ENCODE results near the gene PTPRD. TPM values are rescaled to one million over a fixed set of nuclear protein-coding genes. Genes with fewer than 3 reads are reported as not detected.

PTPRD gene
- total and polyA plus RNA-seq, 2 donors (not counting 1 experiment from before 2014, with no cell fraction given) = 0.35 to 4.8 TPM

DNA sequence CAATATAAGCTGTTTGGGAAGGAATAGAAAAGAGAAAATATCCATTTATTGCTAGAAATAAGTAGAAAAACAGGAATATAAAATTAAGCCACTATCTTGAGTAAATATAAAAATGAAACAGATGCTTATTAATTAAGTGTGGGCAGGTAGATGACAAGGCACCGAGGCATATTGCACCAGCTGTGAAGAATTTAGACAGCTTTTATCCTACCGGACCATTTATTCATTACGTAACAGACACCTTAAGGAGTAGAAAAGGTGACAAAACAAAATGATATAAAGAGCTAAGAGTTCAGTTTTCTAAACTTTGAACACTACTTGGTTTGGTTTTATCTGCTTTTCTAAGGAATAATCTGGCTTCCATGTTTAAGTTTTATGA, 404.1 kb downstream of the PTPRD start:
- Histone ChIP-seq H3K27ac (ENCODE audit: insufficient read depth, low read length) (no peak overlapping the region), H3K4me1 (ENCODE audit: control insufficient read depth, extremely low read depth, insufficient read depth, low read length) (no peaks in the 10 kb centered on the region), H3K4me2 (ENCODE audit: extremely low read depth, insufficient read depth, low read length) (peak overlapping the region; percentile 25), H3K9me3 (ENCODE audit: control insufficient read depth, insufficient read depth, low read depth, low read length) (no peaks in the 10 kb centered on the region), H3K9ac (ENCODE audit: insufficient read depth, low read length) (no peak overlapping the region), H3K79me2 (ENCODE audit: control insufficient read depth, insufficient read depth, low read length) (no peaks in the 10 kb centered on the region), H3K27me3 (ENCODE audit: control insufficient read depth, insufficient read depth, low read length) (no peaks in the 10 kb centered on the region), H3K36me3 (ENCODE audit: control insufficient read depth, insufficient read depth, low read length) (no peaks in the 10 kb centered on the region), H3K4me3 (replicated peaks in 1 of 4; ENCODE audit: control extremely low read depth in 1 of 4, insufficient read depth in 1 of 4, low read depth in 3 of 4, low read length in 4 of 4) (peak overlapping the region in 1 of 4 experiments; percentile 76), H2AFZ (ENCODE audit: low read length) (no peak overlapping the region), H4K20me1 (ENCODE audit: control insufficient read depth, extremely low read depth, insufficient read depth, low read length) (no peaks in the 10 kb centered on the region)
- no peak for DNase-seq (ENCODE audit: low read depth in 2 of 2)
- TF ChIP-seq EZH2 (IDR thresholded peaks at IDR 0.05; ENCODE audit: low read length, missing control alignments) (no peak), CTCF (conservative IDR thresholded peaks at IDR 0.05 in 1 of 2, IDR thresholded peaks at IDR 0.05 in 1 of 2; ENCODE audit: low read depth in 1 of 2, low read length in 2 of 2) (no peak)

- Histone ChIP-seq H3K9ac (ENCODE audit: insufficient read depth, low read length) (no peak overlapping the region), H3K9me3 (ENCODE audit: control insufficient read depth, insufficient read depth, low read depth, low read length) (no peaks in the 10 kb centered on the region), H3K36me3 (ENCODE audit: control insufficient read depth, insufficient read depth, low read length) (no peaks in the 10 kb centered on the region), H3K27me3 (ENCODE audit: control insufficient read depth, insufficient read depth, low read length) (no peaks in the 10 kb centered on the region), H4K20me1 (ENCODE audit: control insufficient read depth, extremely low read depth, insufficient read depth, low read length) (no peaks in the 10 kb centered on the region), H3K4me2 (ENCODE audit: extremely low read depth, insufficient read depth, low read length) (no peak overlapping the region), H3K79me2 (ENCODE audit: control insufficient read depth, insufficient read depth, low read length) (no peaks in the 10 kb centered on the region), H3K4me3 (replicated peaks in 1 of 4; ENCODE audit: control extremely low read depth in 1 of 4, insufficient read depth in 1 of 4, low read depth in 3 of 4, low read length in 4 of 4) (no peak overlapping the region), H3K4me1 (ENCODE audit: control insufficient read depth, extremely low read depth, insufficient read depth, low read length) (no peaks in the 10 kb centered on the region), H2AFZ (ENCODE audit: low read length) (no peak overlapping the region), H3K27ac (ENCODE audit: insufficient read depth, low read length) (no peak overlapping the region)
- DNase-seq (ENCODE audit: low read depth in 2 of 2) = no peak
- TF ChIP-seq EZH2 (IDR thresholded peaks at IDR 0.05; ENCODE audit: low read length, missing control alignments) = no peak
Observed at GRCh38 chr9:10204276-10204675, 408.5 kb downstream of the PTPRD start.

- Histone ChIP-seq H4K20me1 (ENCODE audit: control insufficient read depth, extremely low read depth, insufficient read depth, low read length) (no peaks in the 10 kb centered on the region), H3K4me2 (ENCODE audit: extremely low read depth, insufficient read depth, low read length) (no peak overlapping the region), H3K36me3 (ENCODE audit: control insufficient read depth, insufficient read depth, low read length) (no peaks in the 10 kb centered on the region), H3K4me3 (replicated peaks in 1 of 4; ENCODE audit: control extremely low read depth in 1 of 4, insufficient read depth in 1 of 4, low read depth in 3 of 4, low read length in 4 of 4) (no peak overlapping the region), H3K4me1 (ENCODE audit: control insufficient read depth, extremely low read depth, insufficient read depth, low read length) (no peaks in the 10 kb centered on the region), H3K27ac (ENCODE audit: insufficient read depth, low read length) (no peak overlapping the region), H3K27me3 (ENCODE audit: control insufficient read depth, insufficient read depth, low read length) (no peaks in the 10 kb centered on the region), H3K9ac (ENCODE audit: insufficient read depth, low read length) (no peak overlapping the region), H3K79me2 (ENCODE audit: control insufficient read depth, insufficient read depth, low read length) (no peaks in the 10 kb centered on the region), H3K9me3 (ENCODE audit: control insufficient read depth, insufficient read depth, low read depth, low read length) (no peaks in the 10 kb centered on the region), H2AFZ (ENCODE audit: low read length) (no peak overlapping the region)
- TF ChIP-seq EZH2 (IDR thresholded peaks at IDR 0.05; ENCODE audit: low read length, missing control alignments) (no peak), CTCF (conservative IDR thresholded peaks at IDR 0.05 in 1 of 2, IDR thresholded peaks at IDR 0.05 in 1 of 2; ENCODE audit: low read depth in 1 of 2, low read length in 2 of 2) (no peak)
- no peak for DNase-seq (ENCODE audit: low read depth in 2 of 2)
Observed at GRCh38 chr9:10173561-10173960, 439.2 kb downstream of the PTPRD start.

Data from fibroblast of lung (primary cell).